BJ (cell line): ENCODE measurements around the gene ARHGAP4. TPM values are rescaled to one million over a fixed set of nuclear protein-coding genes. Genes with fewer than 3 reads are reported as not detected.

Experiments used
- CTCF ChIA-PET: fragments of 350-600 bp; formaldehyde crosslinking; extraction: SDS; loops from one replicate; lab custom pipeline; 2021; ENCODE audit warnings: antibody characterized with exemption, inconsistent platforms; lab: Yijun Ruan, JAX
- POLR2A ChIA-PET: fragments of 300-600 bp; sonication (Branson Sonifier 250); formaldehyde crosslinking; extraction: SDS; loops from one replicate; lab custom pipeline; 2021; ENCODE audit warnings: antibody characterized with exemption; lab: Charles Lee
- DNase-seq: peaks from one replicate; pipeline ENCODE4 v3.0.0-alpha.2; 2011; ENCODE audit warnings: low read depth
- H3K27me3 ChIP-seq: 2 replicates; pipeline ENCODE4 v1.6.0; 2011; ENCODE audit warnings: low read length; ENCODE audit not compliant: control insufficient read depth, insufficient read depth
- H3K36me3 ChIP-seq: 2 replicates; pipeline ENCODE4 v1.5.1; 2011; ENCODE audit warnings: low read length; ENCODE audit not compliant: control insufficient read depth, insufficient read depth
- H3K4me3 ChIP-seq: 2 replicates; pipeline ENCODE4 v1.5.1; 2011; ENCODE audit warnings: low read depth, mild to moderate bottlenecking, control low read depth, low read length
- polyA plus RNA-seq: library from polyadenylated mRNA; depleted of rRNA; stranded (reverse); fragments of >200 nt; gene quantifications from 2 replicates; pipeline ENCODE4 v1.2.3, GENCODE V29; 2011
- TF ChIP-seq, protein P1 (sequence below): IDR thresholded peaks from 2 replicates; pipeline ENCODE4 v1.5.1; 2011; ENCODE audit warnings: low read depth, mild to moderate bottlenecking, control low read depth, inconsistent platforms, low read length, moderate library complexity; ENCODE audit not compliant: insufficient read depth

ARHGAP4 gene
- polyA plus RNA-seq, 1 experiment, result 0.82 TPM

DNA sequence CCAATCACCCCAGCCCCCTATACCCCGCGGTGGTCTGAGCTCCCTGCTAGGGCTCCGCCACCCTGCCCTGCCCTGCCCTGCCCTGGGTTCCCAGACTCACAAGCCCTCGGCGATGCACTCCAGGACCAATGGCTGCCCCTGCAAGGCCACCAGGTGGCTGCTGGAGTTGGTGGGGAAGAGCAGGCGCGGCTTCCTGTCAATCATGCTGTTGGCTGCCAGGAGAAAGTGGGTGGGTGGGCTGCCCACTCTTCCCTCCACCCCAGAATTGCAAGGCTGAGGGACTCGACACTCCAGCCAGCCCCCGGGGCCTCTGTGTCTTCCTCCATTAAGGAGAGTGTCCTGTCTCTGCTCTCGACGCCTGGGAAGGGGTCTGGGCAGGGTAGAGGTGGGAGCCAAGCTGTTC is 55.8 kb downstream of the ARHGAP4 start:
- no peak for DNase-seq
- TF ChIP-seq, protein P1, sequence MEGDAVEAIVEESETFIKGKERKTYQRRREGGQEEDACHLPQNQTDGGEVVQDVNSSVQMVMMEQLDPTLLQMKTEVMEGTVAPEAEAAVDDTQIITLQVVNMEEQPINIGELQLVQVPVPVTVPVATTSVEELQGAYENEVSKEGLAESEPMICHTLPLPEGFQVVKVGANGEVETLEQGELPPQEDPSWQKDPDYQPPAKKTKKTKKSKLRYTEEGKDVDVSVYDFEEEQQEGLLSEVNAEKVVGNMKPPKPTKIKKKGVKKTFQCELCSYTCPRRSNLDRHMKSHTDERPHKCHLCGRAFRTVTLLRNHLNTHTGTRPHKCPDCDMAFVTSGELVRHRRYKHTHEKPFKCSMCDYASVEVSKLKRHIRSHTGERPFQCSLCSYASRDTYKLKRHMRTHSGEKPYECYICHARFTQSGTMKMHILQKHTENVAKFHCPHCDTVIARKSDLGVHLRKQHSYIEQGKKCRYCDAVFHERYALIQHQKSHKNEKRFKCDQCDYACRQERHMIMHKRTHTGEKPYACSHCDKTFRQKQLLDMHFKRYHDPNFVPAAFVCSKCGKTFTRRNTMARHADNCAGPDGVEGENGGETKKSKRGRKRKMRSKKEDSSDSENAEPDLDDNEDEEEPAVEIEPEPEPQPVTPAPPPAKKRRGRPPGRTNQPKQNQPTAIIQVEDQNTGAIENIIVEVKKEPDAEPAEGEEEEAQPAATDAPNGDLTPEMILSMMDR, result no peak
- POLR2A ChIA-PET, result interaction anchor here (0.6 kb wide), 1 partner anchor 75 kb away, joined by 6 read pairs; no protein-coding TSS in a partner anchor
- Histone ChIP-seq H3K4me3 (no peak overlapping the region), H3K36me3 (peaks cover 8% of the 10 kb centered on the region), H3K27me3 (no peaks in the 10 kb centered on the region)
- CTCF ChIA-PET, result no interaction called here

DNA sequence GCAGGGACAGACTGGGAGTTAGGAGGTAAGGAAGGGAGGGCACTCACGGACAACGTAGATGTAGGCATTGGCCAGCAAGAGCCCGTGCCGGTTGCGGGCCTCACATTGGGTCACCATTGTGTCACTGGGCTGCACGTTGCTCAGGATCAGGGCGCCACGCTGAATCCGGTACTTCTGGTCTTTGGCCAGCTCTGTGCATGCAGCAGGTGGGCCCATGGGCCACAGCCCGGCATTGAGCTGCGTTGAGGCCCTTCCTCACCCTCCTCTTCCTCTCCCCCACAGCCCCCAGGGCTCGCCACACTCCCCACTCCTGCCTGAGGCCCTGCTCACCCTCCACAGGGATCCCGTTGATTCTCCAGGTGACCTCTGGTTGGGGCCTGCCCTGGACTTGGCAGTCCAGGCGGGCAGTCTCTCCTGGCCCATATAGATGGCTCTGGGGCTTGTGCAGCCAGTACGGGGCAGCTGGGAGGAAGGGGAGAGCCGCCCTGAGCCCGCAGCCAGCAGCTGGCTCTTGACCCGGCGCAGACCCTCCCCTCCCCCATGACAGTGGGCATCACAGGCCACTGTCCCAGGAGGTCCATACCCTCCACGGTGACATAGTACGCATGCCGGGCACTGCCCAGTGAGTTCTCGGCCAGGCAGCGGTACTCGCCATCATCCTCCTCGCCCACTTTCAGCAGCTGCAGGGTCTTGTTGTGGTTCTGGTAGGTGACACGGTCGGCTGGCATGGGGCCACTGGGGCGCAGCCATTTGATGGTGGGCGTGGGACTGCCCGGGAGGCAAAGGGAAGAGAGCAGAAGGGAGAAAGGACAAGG is 56.4 kb downstream of the ARHGAP4 start:
- CTCF ChIA-PET, result no interaction called here
- POLR2A ChIA-PET, result no interaction called here
- no peak for DNase-seq
- Histone ChIP-seq H3K36me3 (peaks cover 8% of the 10 kb centered on the region), H3K27me3 (no peaks in the 10 kb centered on the region), H3K4me3 (no peak overlapping the region)
- TF ChIP-seq, protein P1, result no peak

- Histone ChIP-seq H3K36me3 (peaks cover 9% of the 10 kb centered on the region), H3K27me3 (no peaks in the 10 kb centered on the region), H3K4me3 (no peak overlapping the region)
- CTCF ChIA-PET, result no interaction called here
- TF ChIP-seq, protein P1, result no peak
- POLR2A ChIA-PET, result no interaction called here
- DNase-seq, result no peak
These were observed 57.2 kb downstream of the ARHGAP4 start for GRCh38 chrX:153868576-153869472.

GRCh38 chrX:153867671-153868070 is 58.4 kb downstream of the ARHGAP4 start:
- ChIA-PET POLR2A (no interaction called here), CTCF (no interaction called here)
- Histone ChIP-seq H3K36me3 (peaks cover 9% of the 10 kb centered on the region), H3K27me3 (no peaks in the 10 kb centered on the region), H3K4me3 (no peak overlapping the region)
- DNase-seq, result no peak
- TF ChIP-seq, protein P1, result no peak

DNA sequence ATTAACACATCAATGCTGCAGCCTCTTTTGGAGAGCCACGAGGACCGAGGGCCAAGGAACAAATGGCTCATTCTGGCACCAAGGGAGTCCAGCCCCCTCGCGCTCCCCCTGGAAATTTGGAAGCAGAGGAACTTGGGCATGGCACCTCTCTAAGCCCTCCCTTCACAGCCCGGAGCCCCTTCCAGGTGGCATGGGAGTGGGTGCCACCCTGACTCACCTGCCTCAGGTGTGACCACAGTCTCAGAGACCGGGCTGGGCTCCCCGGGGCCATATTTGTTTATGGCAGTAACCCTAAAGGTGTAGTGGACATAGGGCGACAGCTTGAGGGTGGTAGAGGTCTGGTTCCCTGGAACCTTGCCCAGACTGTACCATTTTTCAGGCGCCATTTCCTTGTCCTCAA is 58.9 kb downstream of the ARHGAP4 start:
- ChIA-PET POLR2A (no interaction called here), CTCF (no interaction called here)

More for the DNA sequence above, 58.9 kb downstream of the ARHGAP4 start:
- H3K36me3 ChIP-seq, result peaks cover 7% of the 10 kb centered on the region
- DNase-seq, result no peak
- no peaks in the 10 kb centered on the region for H3K27me3 ChIP-seq
- TF ChIP-seq, protein P1, result no peak
- no peak overlapping the region for H3K4me3 ChIP-seq
